ENCODE results near the gene ANKFY1. TPM values are rescaled to one million over a fixed set of nuclear protein-coding genes. Genes with fewer than 3 reads are reported as not detected.

Gene ANKFY1
- total and polyA plus RNA-seq, 9 of the 15 experiments (the other 6 are each of a cell fraction or from before 2014, with no cell fraction given), result 4.3 to 25.6 (median 12.2) TPM

DNA sequence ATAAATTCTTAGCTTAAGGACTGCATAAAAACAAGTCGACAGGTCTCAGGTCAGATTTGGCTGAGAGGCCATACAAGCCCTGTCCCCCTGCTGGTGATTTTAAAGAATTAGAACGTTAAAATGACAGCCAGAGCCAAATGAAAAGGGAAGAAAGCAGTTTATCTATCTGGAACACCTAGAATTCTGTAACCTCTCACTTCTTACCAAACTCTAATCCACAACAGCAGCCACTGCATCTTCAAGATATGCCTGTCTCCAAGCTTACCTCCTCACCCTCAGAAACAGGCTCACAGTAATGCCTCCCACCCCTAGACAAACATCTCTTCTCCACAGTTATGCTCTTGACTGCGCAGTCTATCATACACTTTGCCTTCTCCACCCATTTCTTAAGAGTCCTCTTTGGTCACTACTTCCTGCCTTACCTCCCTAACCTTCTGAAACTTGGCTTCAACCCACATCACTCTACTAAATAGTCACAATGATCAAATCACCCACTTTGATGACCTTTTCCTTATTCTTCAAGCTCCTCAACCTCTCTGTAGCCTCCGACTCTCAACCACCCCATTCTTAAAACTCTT is 14.2 kb downstream of the ANKFY1 start (continued):
- TF ChIP-seq, protein P1, sequence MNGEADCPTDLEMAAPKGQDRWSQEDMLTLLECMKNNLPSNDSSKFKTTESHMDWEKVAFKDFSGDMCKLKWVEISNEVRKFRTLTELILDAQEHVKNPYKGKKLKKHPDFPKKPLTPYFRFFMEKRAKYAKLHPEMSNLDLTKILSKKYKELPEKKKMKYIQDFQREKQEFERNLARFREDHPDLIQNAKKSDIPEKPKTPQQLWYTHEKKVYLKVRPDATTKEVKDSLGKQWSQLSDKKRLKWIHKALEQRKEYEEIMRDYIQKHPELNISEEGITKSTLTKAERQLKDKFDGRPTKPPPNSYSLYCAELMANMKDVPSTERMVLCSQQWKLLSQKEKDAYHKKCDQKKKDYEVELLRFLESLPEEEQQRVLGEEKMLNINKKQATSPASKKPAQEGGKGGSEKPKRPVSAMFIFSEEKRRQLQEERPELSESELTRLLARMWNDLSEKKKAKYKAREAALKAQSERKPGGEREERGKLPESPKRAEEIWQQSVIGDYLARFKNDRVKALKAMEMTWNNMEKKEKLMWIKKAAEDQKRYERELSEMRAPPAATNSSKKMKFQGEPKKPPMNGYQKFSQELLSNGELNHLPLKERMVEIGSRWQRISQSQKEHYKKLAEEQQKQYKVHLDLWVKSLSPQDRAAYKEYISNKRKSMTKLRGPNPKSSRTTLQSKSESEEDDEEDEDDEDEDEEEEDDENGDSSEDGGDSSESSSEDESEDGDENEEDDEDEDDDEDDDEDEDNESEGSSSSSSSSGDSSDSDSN (IDR thresholded peaks at IDR 0.05; ENCODE audit: borderline replicate concordance in 1 of 2, low read depth in 2 of 2, low read length in 2 of 2), result no peak
- TF ChIP-seq HSF4 (CRISPR knock-in tag; IDR thresholded peaks at IDR 0.05; ENCODE audit: borderline replicate concordance) (no peak), RBBP5 (IDR thresholded peaks at IDR 0.05; ENCODE audit: borderline replicate concordance, insufficient read depth, low read length, poor library complexity, severe bottlenecking) (no peak), EWSR1 (IDR thresholded peaks at IDR 0.05; ENCODE audit: borderline replicate concordance, low read depth, partially characterized antibody) (no peak)
- TF ChIP-seq, protein P2, sequence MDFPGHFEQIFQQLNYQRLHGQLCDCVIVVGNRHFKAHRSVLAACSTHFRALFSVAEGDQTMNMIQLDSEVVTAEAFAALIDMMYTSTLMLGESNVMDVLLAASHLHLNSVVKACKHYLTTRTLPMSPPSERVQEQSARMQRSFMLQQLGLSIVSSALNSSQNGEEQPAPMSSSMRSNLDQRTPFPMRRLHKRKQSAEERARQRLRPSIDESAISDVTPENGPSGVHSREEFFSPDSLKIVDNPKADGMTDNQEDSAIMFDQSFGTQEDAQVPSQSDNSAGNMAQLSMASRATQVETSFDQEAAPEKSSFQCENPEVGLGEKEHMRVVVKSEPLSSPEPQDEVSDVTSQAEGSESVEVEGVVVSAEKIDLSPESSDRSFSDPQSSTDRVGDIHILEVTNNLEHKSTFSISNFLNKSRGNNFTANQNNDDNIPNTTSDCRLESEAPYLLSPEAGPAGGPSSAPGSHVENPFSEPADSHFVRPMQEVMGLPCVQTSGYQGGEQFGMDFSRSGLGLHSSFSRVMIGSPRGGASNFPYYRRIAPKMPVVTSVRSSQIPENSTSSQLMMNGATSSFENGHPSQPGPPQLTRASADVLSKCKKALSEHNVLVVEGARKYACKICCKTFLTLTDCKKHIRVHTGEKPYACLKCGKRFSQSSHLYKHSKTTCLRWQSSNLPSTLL (IDR thresholded peaks at IDR 0.05), result no peak
- TF ChIP-seq, protein P3, sequence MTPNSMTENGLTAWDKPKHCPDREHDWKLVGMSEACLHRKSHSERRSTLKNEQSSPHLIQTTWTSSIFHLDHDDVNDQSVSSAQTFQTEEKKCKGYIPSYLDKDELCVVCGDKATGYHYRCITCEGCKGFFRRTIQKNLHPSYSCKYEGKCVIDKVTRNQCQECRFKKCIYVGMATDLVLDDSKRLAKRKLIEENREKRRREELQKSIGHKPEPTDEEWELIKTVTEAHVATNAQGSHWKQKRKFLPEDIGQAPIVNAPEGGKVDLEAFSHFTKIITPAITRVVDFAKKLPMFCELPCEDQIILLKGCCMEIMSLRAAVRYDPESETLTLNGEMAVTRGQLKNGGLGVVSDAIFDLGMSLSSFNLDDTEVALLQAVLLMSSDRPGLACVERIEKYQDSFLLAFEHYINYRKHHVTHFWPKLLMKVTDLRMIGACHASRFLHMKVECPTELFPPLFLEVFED (CRISPR knock-in tag; conservative IDR thresholded peaks at IDR 0.05), result no peak
- TF ChIP-seq, protein P4, sequence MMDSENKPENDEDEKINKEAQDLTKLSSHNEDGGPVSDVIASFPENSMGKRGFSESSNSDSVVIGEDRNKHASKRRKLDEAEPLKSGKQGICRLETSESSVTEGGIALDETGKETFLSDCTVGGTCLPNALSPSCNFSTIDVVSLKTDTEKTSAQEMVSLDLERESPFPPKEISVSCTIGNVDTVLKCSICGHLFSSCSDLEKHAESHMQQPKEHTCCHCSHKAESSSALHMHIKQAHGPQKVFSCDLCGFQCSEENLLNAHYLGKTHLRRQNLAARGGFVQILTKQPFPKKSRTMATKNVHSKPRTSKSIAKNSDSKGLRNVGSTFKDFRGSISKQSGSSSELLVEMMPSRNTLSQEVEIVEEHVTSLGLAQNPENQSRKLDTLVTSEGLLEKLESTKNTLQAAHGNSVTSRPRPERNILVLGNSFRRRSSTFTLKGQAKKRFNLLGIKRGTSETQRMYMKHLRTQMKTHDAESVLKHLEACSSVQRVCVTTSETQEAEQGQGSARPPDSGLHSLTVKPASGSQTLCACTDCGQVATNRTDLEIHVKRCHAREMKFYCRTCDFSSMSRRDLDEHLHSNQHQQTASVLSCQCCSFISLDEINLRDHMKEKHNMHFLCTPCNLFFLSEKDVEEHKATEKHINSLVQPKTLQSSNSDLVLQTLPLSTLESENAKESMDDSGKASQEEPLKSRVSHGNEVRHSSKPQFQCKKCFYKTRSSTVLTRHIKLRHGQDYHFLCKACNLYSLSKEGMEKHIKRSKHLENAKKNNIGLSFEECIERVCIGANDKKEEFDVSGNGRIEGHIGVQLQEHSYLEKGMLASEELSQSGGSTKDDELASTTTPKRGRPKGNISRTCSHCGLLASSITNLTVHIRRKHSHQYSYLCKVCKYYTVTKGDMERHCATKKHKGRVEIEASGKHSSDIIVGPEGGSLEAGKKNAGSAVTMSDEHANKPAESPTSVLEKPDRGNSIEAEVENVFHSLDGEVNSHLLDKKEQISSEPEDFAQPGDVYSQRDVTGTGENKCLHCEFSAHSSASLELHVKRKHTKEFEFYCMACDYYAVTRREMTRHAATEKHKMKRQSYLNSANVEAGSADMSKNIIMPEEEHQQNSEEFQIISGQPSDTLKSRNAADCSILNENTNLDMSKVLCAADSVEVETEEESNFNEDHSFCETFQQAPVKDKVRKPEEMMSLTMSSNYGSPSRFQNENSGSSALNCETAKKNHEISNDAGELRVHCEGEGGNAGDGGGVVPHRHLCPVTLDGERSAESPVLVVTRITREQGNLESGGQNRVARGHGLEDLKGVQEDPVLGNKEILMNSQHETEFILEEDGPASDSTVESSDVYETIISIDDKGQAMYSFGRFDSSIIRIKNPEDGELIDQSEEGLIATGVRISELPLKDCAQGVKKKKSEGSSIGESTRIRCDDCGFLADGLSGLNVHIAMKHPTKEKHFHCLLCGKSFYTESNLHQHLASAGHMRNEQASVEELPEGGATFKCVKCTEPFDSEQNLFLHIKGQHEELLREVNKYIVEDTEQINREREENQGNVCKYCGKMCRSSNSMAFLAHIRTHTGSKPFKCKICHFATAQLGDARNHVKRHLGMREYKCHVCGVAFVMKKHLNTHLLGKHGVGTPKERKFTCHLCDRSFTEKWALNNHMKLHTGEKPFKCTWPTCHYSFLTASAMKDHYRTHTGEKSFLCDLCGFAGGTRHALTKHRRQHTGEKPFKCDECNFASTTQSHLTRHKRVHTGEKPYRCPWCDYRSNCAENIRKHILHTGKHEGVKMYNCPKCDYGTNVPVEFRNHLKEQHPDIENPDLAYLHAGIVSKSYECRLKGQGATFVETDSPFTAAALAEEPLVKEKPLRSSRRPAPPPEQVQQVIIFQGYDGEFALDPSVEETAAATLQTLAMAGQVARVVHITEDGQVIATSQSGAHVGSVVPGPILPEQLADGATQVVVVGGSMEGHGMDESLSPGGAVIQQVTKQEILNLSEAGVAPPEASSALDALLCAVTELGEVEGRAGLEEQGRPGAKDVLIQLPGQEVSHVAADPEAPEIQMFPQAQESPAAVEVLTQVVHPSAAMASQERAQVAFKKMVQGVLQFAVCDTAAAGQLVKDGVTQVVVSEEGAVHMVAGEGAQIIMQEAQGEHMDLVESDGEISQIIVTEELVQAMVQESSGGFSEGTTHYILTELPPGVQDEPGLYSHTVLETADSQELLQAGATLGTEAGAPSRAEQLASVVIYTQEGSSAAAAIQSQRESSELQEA (IDR thresholded peaks at IDR 0.05; ENCODE audit: low read depth), result no peak
- TF ChIP-seq, protein P5, sequence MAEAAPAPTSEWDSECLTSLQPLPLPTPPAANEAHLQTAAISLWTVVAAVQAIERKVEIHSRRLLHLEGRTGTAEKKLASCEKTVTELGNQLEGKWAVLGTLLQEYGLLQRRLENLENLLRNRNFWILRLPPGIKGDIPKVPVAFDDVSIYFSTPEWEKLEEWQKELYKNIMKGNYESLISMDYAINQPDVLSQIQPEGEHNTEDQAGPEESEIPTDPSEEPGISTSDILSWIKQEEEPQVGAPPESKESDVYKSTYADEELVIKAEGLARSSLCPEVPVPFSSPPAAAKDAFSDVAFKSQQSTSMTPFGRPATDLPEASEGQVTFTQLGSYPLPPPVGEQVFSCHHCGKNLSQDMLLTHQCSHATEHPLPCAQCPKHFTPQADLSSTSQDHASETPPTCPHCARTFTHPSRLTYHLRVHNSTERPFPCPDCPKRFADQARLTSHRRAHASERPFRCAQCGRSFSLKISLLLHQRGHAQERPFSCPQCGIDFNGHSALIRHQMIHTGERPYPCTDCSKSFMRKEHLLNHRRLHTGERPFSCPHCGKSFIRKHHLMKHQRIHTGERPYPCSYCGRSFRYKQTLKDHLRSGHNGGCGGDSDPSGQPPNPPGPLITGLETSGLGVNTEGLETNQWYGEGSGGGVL (CRISPR knock-in tag; IDR thresholded peaks at IDR 0.05), result no peak

Data from K562 (cell line).